Measurements from ENCODE around the gene TMEM88.

DNA sequence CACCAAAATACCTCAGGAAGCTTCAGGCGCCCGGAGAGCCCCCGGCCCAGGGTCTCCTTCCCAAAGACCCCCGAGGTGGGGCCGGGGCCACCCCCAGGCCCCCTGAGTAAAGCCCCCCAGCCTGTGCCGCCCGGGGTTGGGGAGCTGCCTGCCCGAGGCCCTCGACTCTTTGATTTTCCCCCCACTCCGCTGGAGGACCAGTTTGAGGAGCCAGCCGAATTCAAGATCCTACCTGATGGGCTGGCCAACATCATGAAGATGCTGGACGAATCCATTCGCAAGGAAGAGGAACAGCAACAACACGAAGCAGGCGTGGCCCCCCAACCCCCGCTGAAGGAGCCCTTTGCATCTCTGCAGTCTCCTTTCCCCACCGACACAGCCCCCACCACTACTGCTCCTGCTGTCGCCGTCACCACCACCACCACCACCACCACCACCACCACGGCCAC is 6.7 kb upstream of the TMEM88 start:
- TF ChIP-seq, protein P1, sequence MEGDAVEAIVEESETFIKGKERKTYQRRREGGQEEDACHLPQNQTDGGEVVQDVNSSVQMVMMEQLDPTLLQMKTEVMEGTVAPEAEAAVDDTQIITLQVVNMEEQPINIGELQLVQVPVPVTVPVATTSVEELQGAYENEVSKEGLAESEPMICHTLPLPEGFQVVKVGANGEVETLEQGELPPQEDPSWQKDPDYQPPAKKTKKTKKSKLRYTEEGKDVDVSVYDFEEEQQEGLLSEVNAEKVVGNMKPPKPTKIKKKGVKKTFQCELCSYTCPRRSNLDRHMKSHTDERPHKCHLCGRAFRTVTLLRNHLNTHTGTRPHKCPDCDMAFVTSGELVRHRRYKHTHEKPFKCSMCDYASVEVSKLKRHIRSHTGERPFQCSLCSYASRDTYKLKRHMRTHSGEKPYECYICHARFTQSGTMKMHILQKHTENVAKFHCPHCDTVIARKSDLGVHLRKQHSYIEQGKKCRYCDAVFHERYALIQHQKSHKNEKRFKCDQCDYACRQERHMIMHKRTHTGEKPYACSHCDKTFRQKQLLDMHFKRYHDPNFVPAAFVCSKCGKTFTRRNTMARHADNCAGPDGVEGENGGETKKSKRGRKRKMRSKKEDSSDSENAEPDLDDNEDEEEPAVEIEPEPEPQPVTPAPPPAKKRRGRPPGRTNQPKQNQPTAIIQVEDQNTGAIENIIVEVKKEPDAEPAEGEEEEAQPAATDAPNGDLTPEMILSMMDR (conservative IDR thresholded peaks at IDR 0.05; ENCODE audit: low read length): no peak
- TF ChIP-seq EZH2phosphoT487 (IDR thresholded peaks at IDR 0.05; ENCODE audit: borderline replicate concordance): no peak

Data from Loucy (cell line).